ENCODE results near the gene ZNF326. TPM values are rescaled to one million over a fixed set of nuclear protein-coding genes. Genes with fewer than 3 reads are reported as not detected.

The ZNF326 gene
- 54.1 TPM for polyA plus RNA-seq (2013)

- peak; percentile 94 to 96 (median 95) for DNase-seq
- CTCF ChIA-PET = no interaction called here
- Histone ChIP-seq H3K27me3 (replicated peaks in 2 of 5; ENCODE audit: control insufficient read depth in 4 of 5, insufficient read depth in 5 of 5, low read length in 4 of 5) (no peaks in the 10 kb centered on the region), H3K4me1 (ENCODE audit: control extremely low read depth in 1 of 4, control insufficient read depth in 4 of 4, insufficient read depth in 4 of 4, low read length in 3 of 4) (peaks cover 10 to 30% (median 16%) of the 10 kb centered on the region in 4 experiments), H3K9me3 (ENCODE audit: control extremely low read depth in 1 of 5, control insufficient read depth in 4 of 5, insufficient read depth in 2 of 5, low read depth in 1 of 5, low read length in 4 of 5) (no peaks in the 10 kb centered on the region), H3K4me3 (ENCODE audit: control insufficient read depth in 1 of 7, extremely low read depth in 1 of 7, insufficient read depth in 4 of 7, low read depth in 2 of 7, low read length in 6 of 7) (peak within 1 kb of the TSS; percentile 80 to 97 (median 87)), H3K27ac (ENCODE audit: insufficient read depth in 1 of 2, low read depth in 1 of 2, low read length in 2 of 2, poor library complexity in 1 of 2, severe bottlenecking in 2 of 2) (peak within 1 kb of the TSS; percentile 92 to 97), H3K36me3 (ENCODE audit: control insufficient read depth in 4 of 4, insufficient read depth in 4 of 4, low read length in 3 of 4) (peaks cover 0 to 9% (median 4%) of the 10 kb centered on the region in 4 experiments)
- WGBS (ENCODE audit: insufficient coverage) = 0% methylated on average over 79 of the region's 88 CpGs
- POLR2A ChIA-PET = no interaction called here
These were observed at the start of gene ZNF326 for GRCh38 chr1:89994805-89995597. TSS of gene ZNF326 (plus strand) at chr1:89995110. CDS start at chr1:89995258, 148 bp downstream.

GRCh38 chr1:89945852-89946476, 48.9 kb upstream of the ZNF326 start:
- 97% methylated on average over 3 of the region's 5 CpGs for WGBS (ENCODE audit: insufficient coverage)
- ChIA-PET POLR2A (no interaction called here), CTCF (interaction anchor here (1.1 to 1.5 kb wide), 2 partner anchors 9 to 32 kb away, joined by 3 to 4 read pairs; no protein-coding TSS in a partner anchor)
- H3K36me3 ChIP-seq (ENCODE audit: control insufficient read depth in 4 of 4, insufficient read depth in 4 of 4, low read length in 3 of 4) = no peaks in the 10 kb centered on the region
- no peak overlapping the region for H3K27ac ChIP-seq (ENCODE audit: insufficient read depth in 1 of 2, low read depth in 1 of 2, low read length in 2 of 2, poor library complexity in 1 of 2, severe bottlenecking in 2 of 2)
- peaks cover 0 to 12% (median 6%) of the 10 kb centered on the region in 4 experiments for H3K4me1 ChIP-seq (ENCODE audit: control extremely low read depth in 1 of 4, control insufficient read depth in 4 of 4, insufficient read depth in 4 of 4, low read length in 3 of 4)
- H3K27me3 ChIP-seq (replicated peaks in 2 of 5; ENCODE audit: control insufficient read depth in 4 of 5, insufficient read depth in 5 of 5, low read length in 4 of 5) = no peaks in the 10 kb centered on the region
- H3K9me3 ChIP-seq (ENCODE audit: control extremely low read depth in 1 of 5, control insufficient read depth in 4 of 5, insufficient read depth in 2 of 5, low read depth in 1 of 5, low read length in 4 of 5) = no peaks in the 10 kb centered on the region
- no peak overlapping the region for H3K4me3 ChIP-seq (ENCODE audit: control insufficient read depth in 1 of 7, extremely low read depth in 1 of 7, insufficient read depth in 4 of 7, low read depth in 2 of 7, low read length in 6 of 7)
- no peak for DNase-seq

GRCh38 chr1:89946532-89946931, 48.4 kb upstream of the ZNF326 start:
- Histone ChIP-seq H3K27me3 (replicated peaks in 2 of 5; ENCODE audit: control insufficient read depth in 4 of 5, insufficient read depth in 5 of 5, low read length in 4 of 5) (no peaks in the 10 kb centered on the region), H3K4me3 (ENCODE audit: control insufficient read depth in 1 of 7, extremely low read depth in 1 of 7, insufficient read depth in 4 of 7, low read depth in 2 of 7, low read length in 6 of 7) (no peak overlapping the region), H3K27ac (ENCODE audit: insufficient read depth in 1 of 2, low read depth in 1 of 2, low read length in 2 of 2, poor library complexity in 1 of 2, severe bottlenecking in 2 of 2) (no peak overlapping the region), H3K36me3 (ENCODE audit: control insufficient read depth in 4 of 4, insufficient read depth in 4 of 4, low read length in 3 of 4) (no peaks in the 10 kb centered on the region), H3K4me1 (ENCODE audit: control extremely low read depth in 1 of 4, control insufficient read depth in 4 of 4, insufficient read depth in 4 of 4, low read length in 3 of 4) (peaks cover 0 to 7% (median under 1%) of the 10 kb centered on the region in 4 experiments), H3K9me3 (ENCODE audit: control extremely low read depth in 1 of 5, control insufficient read depth in 4 of 5, insufficient read depth in 2 of 5, low read depth in 1 of 5, low read length in 4 of 5) (no peaks in the 10 kb centered on the region)
- POLR2A ChIA-PET = no interaction called here
- CTCF ChIA-PET = interaction anchor here (1.1 to 1.5 kb wide), 3 partner anchors 8 to 38 kb away, joined by 3 to 4 read pairs (median 3); no protein-coding TSS in a partner anchor
- no CpG with 5 or more reads among the region's 1 CpG for WGBS (ENCODE audit: insufficient coverage)
- no peak for DNase-seq

GRCh38 chr1:89948722-89949345, 46.1 kb upstream of the ZNF326 start:
- CTCF ChIA-PET = interaction anchor here (1.1 to 1.6 kb wide), 2 partner anchors 89 to 165 kb away, joined by 3 to 5 read pairs; no protein-coding TSS in a partner anchor
- WGBS (ENCODE audit: insufficient coverage) = 100% methylated on average over 4 of the region's 6 CpGs

GRCh38 chr1:89949991-89950624, 44.8 kb upstream of the ZNF326 start:
- no CpG with 5 or more reads among the region's 1 CpG for WGBS (ENCODE audit: insufficient coverage)
- Histone ChIP-seq H3K27ac (ENCODE audit: insufficient read depth in 1 of 2, low read depth in 1 of 2, low read length in 2 of 2, poor library complexity in 1 of 2, severe bottlenecking in 2 of 2) (no peak overlapping the region), H3K4me1 (ENCODE audit: control extremely low read depth in 1 of 4, control insufficient read depth in 4 of 4, insufficient read depth in 4 of 4, low read length in 3 of 4) (peaks cover 4 to 20% (median 16%) of the 10 kb centered on the region in 4 experiments), H3K4me3 (ENCODE audit: control insufficient read depth in 1 of 7, extremely low read depth in 1 of 7, insufficient read depth in 4 of 7, low read depth in 2 of 7, low read length in 6 of 7) (no peak overlapping the region), H3K9me3 (ENCODE audit: control extremely low read depth in 1 of 5, control insufficient read depth in 4 of 5, insufficient read depth in 2 of 5, low read depth in 1 of 5, low read length in 4 of 5) (no peaks in the 10 kb centered on the region), H3K27me3 (replicated peaks in 2 of 5; ENCODE audit: control insufficient read depth in 4 of 5, insufficient read depth in 5 of 5, low read length in 4 of 5) (no peaks in the 10 kb centered on the region), H3K36me3 (ENCODE audit: control insufficient read depth in 4 of 4, insufficient read depth in 4 of 4, low read length in 3 of 4) (no peaks in the 10 kb centered on the region)
- CTCF ChIA-PET = interaction anchor here (1.0 to 1.6 kb wide), 4 partner anchors 13 to 166 kb away, joined by 3 to 5 read pairs (median 4); no protein-coding TSS in a partner anchor
- DNase-seq = no peak
- POLR2A ChIA-PET = interaction anchor here (0.6 kb wide), 1 partner anchor 104 kb away, joined by 6 read pairs; no protein-coding TSS in a partner anchor

More at GRCh38 chr1:89948722-89949345, 46.1 kb upstream of the ZNF326 start:
- Histone ChIP-seq H3K27ac (ENCODE audit: insufficient read depth in 1 of 2, low read depth in 1 of 2, low read length in 2 of 2, poor library complexity in 1 of 2, severe bottlenecking in 2 of 2) (no peak overlapping the region), H3K36me3 (ENCODE audit: control insufficient read depth in 4 of 4, insufficient read depth in 4 of 4, low read length in 3 of 4) (no peaks in the 10 kb centered on the region), H3K9me3 (ENCODE audit: control extremely low read depth in 1 of 5, control insufficient read depth in 4 of 5, insufficient read depth in 2 of 5, low read depth in 1 of 5, low read length in 4 of 5) (no peaks in the 10 kb centered on the region), H3K27me3 (replicated peaks in 2 of 5; ENCODE audit: control insufficient read depth in 4 of 5, insufficient read depth in 5 of 5, low read length in 4 of 5) (no peaks in the 10 kb centered on the region), H3K4me1 (ENCODE audit: control extremely low read depth in 1 of 4, control insufficient read depth in 4 of 4, insufficient read depth in 4 of 4, low read length in 3 of 4) (peaks cover 4 to 13% (median 9%) of the 10 kb centered on the region in 4 experiments), H3K4me3 (ENCODE audit: control insufficient read depth in 1 of 7, extremely low read depth in 1 of 7, insufficient read depth in 4 of 7, low read depth in 2 of 7, low read length in 6 of 7) (no peak overlapping the region)
- no peak for DNase-seq
- POLR2A ChIA-PET = no interaction called here

- no peaks in the 10 kb centered on the region for H3K27me3 ChIP-seq (replicated peaks in 2 of 5; ENCODE audit: control insufficient read depth in 4 of 5, insufficient read depth in 5 of 5, low read length in 4 of 5)
- no peak overlapping the region for H3K27ac ChIP-seq (ENCODE audit: insufficient read depth in 1 of 2, low read depth in 1 of 2, low read length in 2 of 2, poor library complexity in 1 of 2, severe bottlenecking in 2 of 2)
- H3K4me1 ChIP-seq (ENCODE audit: control extremely low read depth in 1 of 4, control insufficient read depth in 4 of 4, insufficient read depth in 4 of 4, low read length in 3 of 4) = peaks cover 4 to 20% (median 16%) of the 10 kb centered on the region in 4 experiments
- H3K9me3 ChIP-seq (ENCODE audit: control extremely low read depth in 1 of 5, control insufficient read depth in 4 of 5, insufficient read depth in 2 of 5, low read depth in 1 of 5, low read length in 4 of 5) = no peaks in the 10 kb centered on the region
- ChIA-PET CTCF (interaction anchor here (1.0 to 1.4 kb wide), 2 partner anchors 13 to 38 kb away, joined by 3 to 4 read pairs; no protein-coding TSS in a partner anchor), POLR2A (interaction anchor here (0.6 kb wide), 1 partner anchor 104 kb away, joined by 6 read pairs; no protein-coding TSS in a partner anchor)
- WGBS (ENCODE audit: insufficient coverage) = no CpG with 5 or more reads among the region's 2 CpGs
- no peak for DNase-seq
- H3K4me3 ChIP-seq (ENCODE audit: control insufficient read depth in 1 of 7, extremely low read depth in 1 of 7, insufficient read depth in 4 of 7, low read depth in 2 of 7, low read length in 6 of 7) = no peak overlapping the region
- no peaks in the 10 kb centered on the region for H3K36me3 ChIP-seq (ENCODE audit: control insufficient read depth in 4 of 4, insufficient read depth in 4 of 4, low read length in 3 of 4)
These were observed 44.2 kb upstream of the ZNF326 start for GRCh38 chr1:89950703-89951102.
